ENCODE data around the gene AREL1. TPM values are rescaled to one million over a fixed set of nuclear protein-coding genes. Genes with fewer than 3 reads are reported as not detected.

Gene AREL1
- total RNA-seq, 1 donor from 2014 or later, result 55.1 TPM

DNA sequence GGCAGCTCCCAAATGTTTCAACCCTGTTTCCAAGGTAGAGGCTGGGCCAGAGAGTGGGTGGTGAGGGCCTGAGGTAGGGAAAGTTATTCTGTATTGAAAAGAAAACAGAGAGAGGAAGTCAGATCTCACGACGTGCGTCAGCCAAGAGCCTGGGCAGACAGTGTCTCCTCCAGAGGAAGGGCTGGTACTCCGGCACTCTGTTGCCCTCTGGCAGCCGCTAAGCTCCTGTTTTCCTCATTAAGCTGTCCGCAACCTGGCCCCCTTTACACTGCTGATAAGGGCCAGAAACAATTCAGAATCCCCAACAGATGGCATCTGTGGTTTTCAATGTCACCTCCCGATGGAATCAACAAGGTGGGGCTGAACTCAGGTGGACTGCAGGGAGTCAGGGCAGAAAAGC, 74.8 kb downstream of the AREL1 start:
- H3K36me3 Mint-ChIP-seq (ENCODE audit: insufficient read depth), result no peaks in the 10 kb centered on the region
- H3K27me3 Mint-ChIP-seq, result peaks cover 4% of the 10 kb centered on the region
- no peak overlapping the region for H3K27ac Mint-ChIP-seq
- H3K4me3 Mint-ChIP-seq (ENCODE audit: low read depth), result no peak overlapping the region
- H3K4me1 Mint-ChIP-seq (ENCODE audit: low read depth), result peaks cover 33% of the 10 kb centered on the region
- no peak for DNase-seq (ENCODE audit: low spot score, unreplicated experiment)
- no peaks in the 10 kb centered on the region for H3K9me3 Mint-ChIP-seq (ENCODE audit: low read depth)
- TF ChIP-seq, protein P1, sequence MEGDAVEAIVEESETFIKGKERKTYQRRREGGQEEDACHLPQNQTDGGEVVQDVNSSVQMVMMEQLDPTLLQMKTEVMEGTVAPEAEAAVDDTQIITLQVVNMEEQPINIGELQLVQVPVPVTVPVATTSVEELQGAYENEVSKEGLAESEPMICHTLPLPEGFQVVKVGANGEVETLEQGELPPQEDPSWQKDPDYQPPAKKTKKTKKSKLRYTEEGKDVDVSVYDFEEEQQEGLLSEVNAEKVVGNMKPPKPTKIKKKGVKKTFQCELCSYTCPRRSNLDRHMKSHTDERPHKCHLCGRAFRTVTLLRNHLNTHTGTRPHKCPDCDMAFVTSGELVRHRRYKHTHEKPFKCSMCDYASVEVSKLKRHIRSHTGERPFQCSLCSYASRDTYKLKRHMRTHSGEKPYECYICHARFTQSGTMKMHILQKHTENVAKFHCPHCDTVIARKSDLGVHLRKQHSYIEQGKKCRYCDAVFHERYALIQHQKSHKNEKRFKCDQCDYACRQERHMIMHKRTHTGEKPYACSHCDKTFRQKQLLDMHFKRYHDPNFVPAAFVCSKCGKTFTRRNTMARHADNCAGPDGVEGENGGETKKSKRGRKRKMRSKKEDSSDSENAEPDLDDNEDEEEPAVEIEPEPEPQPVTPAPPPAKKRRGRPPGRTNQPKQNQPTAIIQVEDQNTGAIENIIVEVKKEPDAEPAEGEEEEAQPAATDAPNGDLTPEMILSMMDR (IDR thresholded peaks at IDR 0.05; ENCODE audit: unreplicated experiment), result no peak

- Mint-ChIP-seq H3K4me1 (ENCODE audit: low read depth) (peaks cover 38% of the 10 kb centered on the region), H3K27ac (no peak overlapping the region), H3K4me3 (ENCODE audit: low read depth) (no peak overlapping the region), H3K27me3 (peaks cover 4% of the 10 kb centered on the region), H3K36me3 (ENCODE audit: insufficient read depth) (no peaks in the 10 kb centered on the region), H3K9me3 (ENCODE audit: low read depth) (no peaks in the 10 kb centered on the region)
- DNase-seq (ENCODE audit: low spot score, unreplicated experiment), result no peak
- TF ChIP-seq, protein P1 (IDR thresholded peaks at IDR 0.05; ENCODE audit: unreplicated experiment), result no peak
These were observed 75.7 kb downstream of the AREL1 start for GRCh38 chr14:74637178-74637550.

DNA sequence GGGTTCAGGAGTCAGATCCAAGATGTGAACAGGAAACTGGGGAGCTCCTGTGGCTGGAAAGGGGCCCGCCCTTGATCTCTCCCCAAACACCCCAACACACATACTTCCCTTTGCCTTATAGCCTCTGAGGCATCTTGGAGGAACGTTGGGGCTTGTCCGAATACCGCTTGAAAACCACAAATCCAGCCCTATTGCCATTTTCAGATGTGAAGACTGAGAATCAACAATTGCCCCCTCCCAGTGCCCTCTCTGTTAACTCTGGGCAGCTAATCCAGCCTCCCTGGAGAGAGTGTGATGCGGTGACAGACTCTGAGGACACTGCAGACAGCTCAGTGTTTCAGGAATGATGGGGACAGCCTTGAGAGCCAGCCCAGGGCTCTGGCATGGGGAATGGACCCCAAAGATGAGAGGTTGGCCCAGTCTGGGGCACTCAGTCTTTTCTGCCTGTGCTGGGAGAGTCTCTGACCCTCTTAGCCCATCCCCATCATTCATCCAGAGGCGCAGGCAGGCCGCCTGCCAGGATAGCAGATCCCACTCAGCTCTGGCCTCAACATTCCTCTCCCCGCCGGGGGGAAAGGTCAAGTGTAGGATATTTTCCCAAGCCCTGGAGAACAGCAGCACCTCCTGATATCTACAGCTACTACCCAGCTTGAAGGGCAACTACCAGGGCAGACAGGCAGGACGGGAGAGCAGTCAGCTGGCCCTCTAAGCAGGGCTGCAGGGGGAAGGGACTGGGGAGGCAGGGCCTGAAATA, 76.3 kb downstream of the AREL1 start:
- no peak overlapping the region for H3K27ac Mint-ChIP-seq
- no peaks in the 10 kb centered on the region for H3K36me3 Mint-ChIP-seq (ENCODE audit: insufficient read depth)
- no peaks in the 10 kb centered on the region for H3K9me3 Mint-ChIP-seq (ENCODE audit: low read depth)

DNA sequence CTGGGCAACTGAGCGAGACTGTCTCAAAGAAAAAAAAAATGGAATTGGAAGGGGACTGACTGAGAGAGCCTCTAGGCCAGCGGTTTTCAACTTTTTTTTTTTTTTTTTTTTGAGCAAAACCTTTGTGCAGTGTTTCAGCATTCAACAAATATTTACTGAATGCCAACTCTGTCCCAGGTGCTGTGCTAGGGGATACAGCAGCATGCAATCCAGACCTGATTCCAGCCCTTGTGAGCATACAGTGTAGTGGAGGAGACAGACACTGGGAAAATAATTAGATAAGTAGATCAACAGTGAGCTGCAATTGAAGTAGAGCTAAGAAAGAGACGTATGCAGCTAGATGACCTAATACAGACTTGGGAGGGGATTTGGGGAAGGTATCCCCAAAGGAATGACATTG, 77.0 kb downstream of the AREL1 start:
- Mint-ChIP-seq H3K27me3 (peaks cover 4% of the 10 kb centered on the region), H3K27ac (no peak overlapping the region), H3K36me3 (ENCODE audit: insufficient read depth) (no peaks in the 10 kb centered on the region), H3K4me1 (ENCODE audit: low read depth) (peaks cover 49% of the 10 kb centered on the region), H3K4me3 (ENCODE audit: low read depth) (no peak overlapping the region), H3K9me3 (ENCODE audit: low read depth) (no peaks in the 10 kb centered on the region)
- DNase-seq (ENCODE audit: low spot score, unreplicated experiment), result no peak
- TF ChIP-seq, protein P1 (IDR thresholded peaks at IDR 0.05; ENCODE audit: unreplicated experiment), result no peak

More for the DNA sequence above, 76.3 kb downstream of the AREL1 start:
- no peak overlapping the region for H3K4me3 Mint-ChIP-seq (ENCODE audit: low read depth)
- DNase-seq (ENCODE audit: low spot score, unreplicated experiment), result no peak
- TF ChIP-seq, protein P1 (IDR thresholded peaks at IDR 0.05; ENCODE audit: unreplicated experiment), result no peak
- H3K4me1 Mint-ChIP-seq (ENCODE audit: low read depth), result peaks cover 42% of the 10 kb centered on the region
- peaks cover 4% of the 10 kb centered on the region for H3K27me3 Mint-ChIP-seq

- no peaks in the 10 kb centered on the region for H3K36me3 Mint-ChIP-seq (ENCODE audit: insufficient read depth)
- H3K27me3 Mint-ChIP-seq, result peaks cover 9% of the 10 kb centered on the region
- H3K27ac Mint-ChIP-seq, result no peak overlapping the region
- peaks cover 57% of the 10 kb centered on the region for H3K4me1 Mint-ChIP-seq (ENCODE audit: low read depth)
- no peak for DNase-seq (ENCODE audit: low spot score, unreplicated experiment)
- no peaks in the 10 kb centered on the region for H3K9me3 Mint-ChIP-seq (ENCODE audit: low read depth)
- TF ChIP-seq, protein P1 (IDR thresholded peaks at IDR 0.05; ENCODE audit: unreplicated experiment), result no peak
- no peak overlapping the region for H3K4me3 Mint-ChIP-seq (ENCODE audit: low read depth)
These were observed 77.9 kb downstream of the AREL1 start for GRCh38 chr14:74634964-74635363.
